ENCODE data around the gene OR2V2. TPM values are rescaled to one million over a fixed set of nuclear protein-coding genes. Genes with fewer than 3 reads are reported as not detected.

Gene OR2V2
- total RNA-seq, 4 donors from 2014 or later, result not detected

DNA sequence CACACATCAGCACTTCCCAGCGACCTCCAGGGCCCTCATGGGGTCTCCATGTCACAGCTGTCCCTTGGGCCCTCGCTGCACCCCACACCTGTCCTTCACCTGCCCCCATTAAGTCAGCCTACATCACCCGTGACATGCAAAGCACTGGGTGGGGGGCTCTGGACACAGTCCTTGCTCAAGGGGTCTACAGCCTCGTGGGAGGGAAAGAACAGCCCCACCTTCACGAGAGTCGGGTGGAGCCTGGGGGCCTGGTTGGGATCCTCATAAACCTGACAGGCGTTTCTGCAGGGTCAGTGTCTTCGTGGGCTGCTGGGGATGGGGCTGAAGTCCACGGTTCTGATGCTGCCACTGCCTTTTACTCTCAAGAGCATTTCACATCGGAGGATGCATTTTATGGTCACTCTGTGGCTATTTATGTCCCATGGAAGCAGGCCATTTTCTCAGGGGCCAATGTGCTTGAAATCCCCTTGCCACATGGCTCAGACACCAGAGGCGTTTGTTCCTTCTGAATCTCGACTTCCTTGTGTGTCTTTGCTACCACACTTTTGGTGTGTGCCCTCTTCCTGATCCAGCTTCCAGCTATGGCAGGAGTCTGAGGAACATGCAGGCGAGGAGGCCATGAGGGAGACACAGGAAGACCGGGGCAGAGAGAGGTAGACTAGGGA lies 16.4 kb upstream of the OR2V2 start, which contains the start of gene OR2V1:
TSS of gene OR2V1 (minus strand) at position 338 of the 665 bp plus-strand sequence. CDS start 5,865 bp downstream, outside the sequence.
- Histone ChIP-seq H3K36me3 (no peaks in the 10 kb centered on the region), H3K9me3 (no peaks in the 10 kb centered on the region), H3K4me1 (no peaks in the 10 kb centered on the region), H3K4me3 (no peak within 1 kb of the TSS), H3K27ac (no peak within 1 kb of the TSS), H3K27me3 (peaks cover 0 to 4% of the 10 kb centered on the region in 2 donors)
- DNase-seq, result no peak
- intact Hi-C loops (cut with DNase I; ENCODE audit: low total_unique reads), result no loop called here
- TF ChIP-seq POLR2A (IDR thresholded peaks at IDR 0.05), result no peak
- TF ChIP-seq, protein P1, sequence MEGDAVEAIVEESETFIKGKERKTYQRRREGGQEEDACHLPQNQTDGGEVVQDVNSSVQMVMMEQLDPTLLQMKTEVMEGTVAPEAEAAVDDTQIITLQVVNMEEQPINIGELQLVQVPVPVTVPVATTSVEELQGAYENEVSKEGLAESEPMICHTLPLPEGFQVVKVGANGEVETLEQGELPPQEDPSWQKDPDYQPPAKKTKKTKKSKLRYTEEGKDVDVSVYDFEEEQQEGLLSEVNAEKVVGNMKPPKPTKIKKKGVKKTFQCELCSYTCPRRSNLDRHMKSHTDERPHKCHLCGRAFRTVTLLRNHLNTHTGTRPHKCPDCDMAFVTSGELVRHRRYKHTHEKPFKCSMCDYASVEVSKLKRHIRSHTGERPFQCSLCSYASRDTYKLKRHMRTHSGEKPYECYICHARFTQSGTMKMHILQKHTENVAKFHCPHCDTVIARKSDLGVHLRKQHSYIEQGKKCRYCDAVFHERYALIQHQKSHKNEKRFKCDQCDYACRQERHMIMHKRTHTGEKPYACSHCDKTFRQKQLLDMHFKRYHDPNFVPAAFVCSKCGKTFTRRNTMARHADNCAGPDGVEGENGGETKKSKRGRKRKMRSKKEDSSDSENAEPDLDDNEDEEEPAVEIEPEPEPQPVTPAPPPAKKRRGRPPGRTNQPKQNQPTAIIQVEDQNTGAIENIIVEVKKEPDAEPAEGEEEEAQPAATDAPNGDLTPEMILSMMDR (IDR thresholded peaks at IDR 0.05), result no peak

GRCh38 chr5:181131514-181131913 lies 15.9 kb upstream of the OR2V2 start:
- H3K27ac ChIP-seq, result no peak overlapping the region
- no peaks in the 10 kb centered on the region for H3K4me1 ChIP-seq
- no peaks in the 10 kb centered on the region for H3K9me3 ChIP-seq
- intact Hi-C loops (cut with DNase I; ENCODE audit: low total_unique reads), result no loop called here
- H3K4me3 ChIP-seq, result no peak overlapping the region
- no peak for DNase-seq
- no peaks in the 10 kb centered on the region for H3K36me3 ChIP-seq
- H3K27me3 ChIP-seq, result peaks cover 0 to 4% of the 10 kb centered on the region in 2 donors
- TF ChIP-seq, protein P1 (IDR thresholded peaks at IDR 0.05), result no peak
- no peak for TF ChIP-seq POLR2A (IDR thresholded peaks at IDR 0.05)

GRCh38 chr5:181133083-181133482 lies 14.3 kb upstream of the OR2V2 start:
- H3K4me3 ChIP-seq, result no peak overlapping the region
- peaks cover 0 to 4% of the 10 kb centered on the region in 2 donors for H3K27me3 ChIP-seq
- DNase-seq, result no peak
- no peaks in the 10 kb centered on the region for H3K9me3 ChIP-seq
- no peak overlapping the region for H3K27ac ChIP-seq
- no peaks in the 10 kb centered on the region for H3K36me3 ChIP-seq
- TF ChIP-seq, protein P1 (IDR thresholded peaks at IDR 0.05), result no peak
- no peak for TF ChIP-seq POLR2A (IDR thresholded peaks at IDR 0.05)
- no peaks in the 10 kb centered on the region for H3K4me1 ChIP-seq
- intact Hi-C loops (cut with DNase I; ENCODE audit: low total_unique reads), result no loop called here

DNA sequence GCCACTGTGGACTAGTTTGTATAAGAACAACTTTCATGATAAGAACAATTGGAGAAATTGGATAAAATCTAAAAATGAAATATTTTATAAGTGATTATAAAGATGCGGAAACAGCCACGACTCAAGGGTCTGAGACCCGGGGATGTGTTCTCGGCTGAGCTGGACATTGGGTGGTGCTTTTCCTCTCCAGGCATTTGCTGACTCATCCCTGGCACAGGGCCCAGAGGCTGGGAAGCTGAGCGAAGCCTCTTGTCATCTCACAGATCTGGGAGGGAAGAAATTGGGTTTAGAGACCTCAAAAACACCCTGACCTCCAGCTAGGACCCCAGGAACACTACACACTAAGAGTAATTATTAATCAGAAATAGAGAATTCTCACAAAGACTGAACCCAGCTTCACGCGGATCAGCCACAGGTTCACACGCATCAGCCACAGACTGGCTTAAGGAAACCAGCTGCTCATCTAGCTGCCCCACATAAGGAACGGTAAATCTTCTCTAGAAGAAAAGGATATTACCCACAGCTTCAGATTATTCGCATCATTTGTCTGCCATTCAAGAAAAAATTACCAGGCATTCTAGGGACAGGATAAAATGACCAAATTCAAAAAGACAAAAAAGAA lies 13.7 kb upstream of the OR2V2 start:
- Histone ChIP-seq H3K36me3 (no peaks in the 10 kb centered on the region), H3K27me3 (peaks cover 0 to 4% of the 10 kb centered on the region in 2 donors), H3K27ac (no peak overlapping the region), H3K4me1 (no peaks in the 10 kb centered on the region), H3K4me3 (no peak overlapping the region), H3K9me3 (no peaks in the 10 kb centered on the region)
- intact Hi-C loops (cut with DNase I; ENCODE audit: low total_unique reads), result no loop called here
- DNase-seq, result peak; percentile 20 to 37
- no peak for TF ChIP-seq POLR2A (IDR thresholded peaks at IDR 0.05)
- TF ChIP-seq, protein P1 (IDR thresholded peaks at IDR 0.05), result no peak

- no peak overlapping the region for H3K27ac ChIP-seq
- H3K9me3 ChIP-seq, result no peaks in the 10 kb centered on the region
- no peaks in the 10 kb centered on the region for H3K36me3 ChIP-seq
- DNase-seq, result no peak
- peaks cover 0 to 4% of the 10 kb centered on the region in 2 donors for H3K27me3 ChIP-seq
- no peak for TF ChIP-seq POLR2A (IDR thresholded peaks at IDR 0.05)
- TF ChIP-seq, protein P1 (IDR thresholded peaks at IDR 0.05), result no peak
- H3K4me3 ChIP-seq, result no peak overlapping the region
- intact Hi-C loops (cut with DNase I; ENCODE audit: low total_unique reads), result no loop called here
- no peaks in the 10 kb centered on the region for H3K4me1 ChIP-seq
Observed at GRCh38 chr5:181134259-181134658, 13.1 kb upstream of the OR2V2 start.

Data from uterus (tissue), 4 donors.